Keratinocyte (primary cell): ENCODE measurements around the gene OMP.

Source experiments
- EZH2 ChIP-seq: IDR thresholded peaks from one replicate; pipeline ENCODE4 v1.6.1; 2012; ENCODE audit warnings: inconsistent platforms, mild to moderate bottlenecking, low read length, moderate library complexity
- TF ChIP-seq, protein P1 (sequence below), 3 experiments: IDR thresholded peaks in 1 of 3; conservative IDR thresholded peaks in 1 of 3; optimal IDR thresholded peaks in 1 of 3; 2 replicates in 2 of 3; 3 replicates in 1 of 3; pipeline versions ENCODE3 to v1.5.1; 2011; ENCODE audit warnings: low read length in 3 of 3, mild to moderate bottlenecking in 3 of 3, moderate library complexity in 2 of 3, control low read depth in 1 of 3, inconsistent platforms in 1 of 3; ENCODE audit not compliant: insufficient read depth in 2 of 3; ENCODE audit errors: extremely low read depth in 1 of 3

DNA sequence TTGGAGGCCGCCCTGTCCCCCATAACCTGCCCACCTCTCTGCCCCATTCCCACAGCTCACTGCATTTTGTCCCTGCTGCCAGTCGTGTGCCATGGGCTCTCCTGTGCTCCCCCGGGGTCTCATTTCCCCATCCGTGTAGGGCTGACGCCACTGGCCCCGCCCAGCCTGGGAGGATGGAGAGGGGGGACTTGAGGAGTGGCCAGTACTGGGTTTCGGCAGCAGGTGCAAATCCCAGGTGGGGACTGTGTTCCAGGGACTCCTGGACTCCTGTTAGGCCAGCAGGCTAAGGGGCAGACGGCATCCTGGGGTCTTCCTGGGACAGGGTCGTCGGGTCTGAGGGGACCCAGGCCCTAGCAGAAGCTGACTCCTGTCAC is 24.2 kb downstream of the OMP start:
- TF ChIP-seq, protein P1, sequence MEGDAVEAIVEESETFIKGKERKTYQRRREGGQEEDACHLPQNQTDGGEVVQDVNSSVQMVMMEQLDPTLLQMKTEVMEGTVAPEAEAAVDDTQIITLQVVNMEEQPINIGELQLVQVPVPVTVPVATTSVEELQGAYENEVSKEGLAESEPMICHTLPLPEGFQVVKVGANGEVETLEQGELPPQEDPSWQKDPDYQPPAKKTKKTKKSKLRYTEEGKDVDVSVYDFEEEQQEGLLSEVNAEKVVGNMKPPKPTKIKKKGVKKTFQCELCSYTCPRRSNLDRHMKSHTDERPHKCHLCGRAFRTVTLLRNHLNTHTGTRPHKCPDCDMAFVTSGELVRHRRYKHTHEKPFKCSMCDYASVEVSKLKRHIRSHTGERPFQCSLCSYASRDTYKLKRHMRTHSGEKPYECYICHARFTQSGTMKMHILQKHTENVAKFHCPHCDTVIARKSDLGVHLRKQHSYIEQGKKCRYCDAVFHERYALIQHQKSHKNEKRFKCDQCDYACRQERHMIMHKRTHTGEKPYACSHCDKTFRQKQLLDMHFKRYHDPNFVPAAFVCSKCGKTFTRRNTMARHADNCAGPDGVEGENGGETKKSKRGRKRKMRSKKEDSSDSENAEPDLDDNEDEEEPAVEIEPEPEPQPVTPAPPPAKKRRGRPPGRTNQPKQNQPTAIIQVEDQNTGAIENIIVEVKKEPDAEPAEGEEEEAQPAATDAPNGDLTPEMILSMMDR (optimal IDR thresholded peaks at IDR 0.05 in 1 of 3, IDR thresholded peaks at IDR 0.05 in 1 of 3, conservative IDR thresholded peaks at IDR 0.05 in 1 of 3; ENCODE audit: extremely low read depth in 1 of 3, insufficient read depth in 2 of 3, low read length in 3 of 3): no peak
- no peak for TF ChIP-seq EZH2
